ENCODE data around the gene TPPP3.

- TF ChIP-seq ZBTB33 (IDR thresholded peaks at IDR 0.05; ENCODE audit: borderline replicate concordance, low read depth) (no peak), NFIC (IDR thresholded peaks at IDR 0.05; ENCODE audit: borderline replicate concordance) (no peak), MXI1 (IDR thresholded peaks at IDR 0.05; ENCODE audit: low read depth, low read length) (no peak), EP300 (IDR thresholded peaks at IDR 0.05; ENCODE audit: borderline replicate concordance in 1 of 2, low read depth in 1 of 2, low read length in 1 of 2) (no peak), TCF12 (IDR thresholded peaks at IDR 0.05) (no peak), USF1 (IDR thresholded peaks at IDR 0.05; ENCODE audit: borderline replicate concordance, low read depth) (no peak), USF2 (IDR thresholded peaks at IDR 0.05; ENCODE audit: borderline replicate concordance, low read depth, low read length) (no peak)
- TF ChIP-seq, protein P1, sequence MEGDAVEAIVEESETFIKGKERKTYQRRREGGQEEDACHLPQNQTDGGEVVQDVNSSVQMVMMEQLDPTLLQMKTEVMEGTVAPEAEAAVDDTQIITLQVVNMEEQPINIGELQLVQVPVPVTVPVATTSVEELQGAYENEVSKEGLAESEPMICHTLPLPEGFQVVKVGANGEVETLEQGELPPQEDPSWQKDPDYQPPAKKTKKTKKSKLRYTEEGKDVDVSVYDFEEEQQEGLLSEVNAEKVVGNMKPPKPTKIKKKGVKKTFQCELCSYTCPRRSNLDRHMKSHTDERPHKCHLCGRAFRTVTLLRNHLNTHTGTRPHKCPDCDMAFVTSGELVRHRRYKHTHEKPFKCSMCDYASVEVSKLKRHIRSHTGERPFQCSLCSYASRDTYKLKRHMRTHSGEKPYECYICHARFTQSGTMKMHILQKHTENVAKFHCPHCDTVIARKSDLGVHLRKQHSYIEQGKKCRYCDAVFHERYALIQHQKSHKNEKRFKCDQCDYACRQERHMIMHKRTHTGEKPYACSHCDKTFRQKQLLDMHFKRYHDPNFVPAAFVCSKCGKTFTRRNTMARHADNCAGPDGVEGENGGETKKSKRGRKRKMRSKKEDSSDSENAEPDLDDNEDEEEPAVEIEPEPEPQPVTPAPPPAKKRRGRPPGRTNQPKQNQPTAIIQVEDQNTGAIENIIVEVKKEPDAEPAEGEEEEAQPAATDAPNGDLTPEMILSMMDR (IDR thresholded peaks at IDR 0.05) = no peak
Measured at GRCh38 chr16:67388591-67388990, 4.7 kb downstream of the TPPP3 start.
